HepG2 (cell line): ENCODE data around the gene GJA5. TPM values are rescaled to one million over a fixed set of nuclear protein-coding genes. Genes with fewer than 3 reads are reported as not detected.

Source experiments
- ATAC-seq: fragments of 200-7000 bp; cut with Tn5 transposase; 3 replicates; pipeline ENCODE4 v1.9.1; 2020; ENCODE audit warnings: mild to moderate bottlenecking, moderate library complexity
- BruUV-seq: library from RNA; stranded (reverse); fragments of 400-500 nt; replicated peaks from 2 replicates; lab custom pipeline; 2021; lab: Mats Ljungman, UMichigan
- CTCF ChIA-PET: fragments of 300-600 bp; formaldehyde crosslinking; extraction: SDS; loops from one replicate; lab custom pipeline; 2021; ENCODE audit warnings: low total read pairs, inconsistent platforms, low intra/inter-chr PET ratio; lab: Yijun Ruan, JAX
- POLR2A ChIA-PET: fragments of 350-600 bp; sonication (Branson Sonifier 250); formaldehyde crosslinking; loops from one replicate; lab custom pipeline; 2020; ENCODE audit warnings: antibody characterized with exemption, inconsistent platforms; lab: Yijun Ruan, JAX
- DNase-seq: peaks from one replicate; pipeline ENCODE4 v3.0.0-alpha.2; 2015; ENCODE audit warnings: low spot score
- FAIRE-seq: peaks from 3 replicates; lab custom pipeline; 2011; peaks lifted over from hg19 to GRCh38; lab: Jason Lieb, UNC
- H2AFZ ChIP-seq: one replicate; pipeline ENCODE4 v1.6.1; 2011; ENCODE audit warnings: low read length, inconsistent platforms
- H3K27ac ChIP-seq: fragments of 300-600 bp; 3 replicates; pipeline ENCODE4 v1.8.0; 2011; ENCODE audit warnings: mixed run types, mild to moderate bottlenecking, mixed read lengths, low read length, inconsistent platforms; ENCODE audit not compliant: insufficient read depth; ENCODE audit errors: extremely low read length
- H3K27me3 ChIP-seq, 2 experiments: fragments of 200-600 bp in 1 of 2; 2 replicates in 1 of 2; 3 replicates in 1 of 2; pipeline versions ENCODE4 v1.6.0 to v1.8.0; 2011; ENCODE audit warnings: low read length in 2 of 2, mild to moderate bottlenecking in 2 of 2, moderate library complexity in 2 of 2, inconsistent platforms in 1 of 2; ENCODE audit not compliant: insufficient read depth in 2 of 2, control insufficient read depth in 1 of 2
- H3K36me3 ChIP-seq, 2 experiments: fragments of 200-600 bp in 1 of 2; replicated peaks in 1 of 2; 2 replicates in 1 of 2; 3 replicates in 1 of 2; pipeline versions ENCODE4 v1.5.1 to v1.8.0; 2011; ENCODE audit warnings: low read length in 2 of 2, inconsistent platforms in 1 of 2; ENCODE audit not compliant: insufficient read depth in 2 of 2, control insufficient read depth in 1 of 2
- H3K4me1 ChIP-seq: 2 replicates; pipeline ENCODE4 v1.5.1; 2012; ENCODE audit warnings: low read length, inconsistent platforms; ENCODE audit not compliant: insufficient read depth
- H3K4me2 ChIP-seq: 2 replicates; pipeline ENCODE4 v1.6.0; 2011; ENCODE audit warnings: low read depth, low read length, inconsistent platforms
- H3K4me3 ChIP-seq, 3 experiments: fragments of 200-600 bp in 1 of 3; sonication (generic), shearing (Covaris generic) in 1 of 3; replicated peaks in 1 of 3; 2 replicates each; pipeline ENCODE4 v1.5.1; 2011 to 2016; ENCODE audit warnings: low read length in 3 of 3, inconsistent platforms in 2 of 3, low read depth in 2 of 3, mild to moderate bottlenecking in 2 of 3, control low read depth in 1 of 3, mixed read lengths in 1 of 3; ENCODE audit not compliant: insufficient read depth in 1 of 3
- H3K79me2 ChIP-seq: one replicate; pipeline ENCODE4 v1.6.1; 2011; ENCODE audit warnings: low read length, inconsistent platforms; ENCODE audit not compliant: insufficient read depth
- H3K9ac ChIP-seq: 2 replicates; pipeline ENCODE4 v1.6.0; 2011; ENCODE audit warnings: mild to moderate bottlenecking, low read depth, low read length, inconsistent platforms; ENCODE audit not compliant: insufficient read depth
- H3K9me3 ChIP-seq: 2 replicates; pipeline ENCODE4 v1.5.1; 2012; ENCODE audit warnings: mild to moderate bottlenecking, low read length
- H4K20me1 ChIP-seq: 2 replicates; pipeline ENCODE4 v1.6.0; 2011; ENCODE audit warnings: inconsistent platforms, mild to moderate bottlenecking, low read length, moderate library complexity; ENCODE audit not compliant: insufficient read depth
- CAMTA2 ChIP-seq: sonication (generic); formaldehyde crosslinking; IDR thresholded peaks from 2 replicates; pipeline ENCODE4 v1.4.0; 2020; ENCODE audit warnings: mild to moderate bottlenecking, missing genetic modification reagents, borderline replicate concordance
- DBP ChIP-seq: sonication (generic); formaldehyde crosslinking; IDR thresholded peaks from 2 replicates; pipeline ENCODE4 v1.4.0; 2020; ENCODE audit warnings: missing genetic modification reagents; ENCODE audit errors: not compliant biosample characterization
- FOXA3 ChIP-seq: IDR thresholded peaks from 2 replicates; pipeline ENCODE4 v1.6.1; 2016; ENCODE audit warnings: missing genetic modification reagents, missing compliant biosample characterization
- RERE ChIP-seq: IDR thresholded peaks from 2 replicates; pipeline ENCODE4 v1.6.1; 2016; ENCODE audit warnings: low read depth, missing genetic modification reagents, missing compliant biosample characterization
- YEATS2 ChIP-seq: sonication (generic); formaldehyde crosslinking; IDR thresholded peaks from 2 replicates; pipeline ENCODE4 v1.4.0; 2020; ENCODE audit warnings: missing genetic modification reagents, borderline replicate concordance
- ZNF792 ChIP-seq: IDR thresholded peaks from 2 replicates; pipeline ENCODE4 v1.6.1; 2016
- WGBS: methylation state at CpG from one replicate; pipeline ENCODE4 v1.1.6; 2017; ENCODE audit warnings: low lambda C conversion rate; 5-methylcytosine and 5-hydroxymethylcytosine counted together
- in situ Hi-C: cut with HindIII; loops from 2 replicates; pipeline ENCODE4 v1.10.0; 2017; ENCODE audit warnings: low pct_unique_long_range_greater_than_20kb; ENCODE audit not compliant: extremely low pct_ligation_motif_present
- intact Hi-C: fragments of 100-400 bp; cut with micrococcal nuclease; formaldehyde crosslinking; loops from one replicate; pipeline ENCODE4 v1.10.0; 2022; ENCODE audit not compliant: unreplicated experiment
- polyA plus RNA-seq, 8 experiments: library from polyadenylated mRNA; depleted of rRNA in 3 of 8; stranded (reverse) in 7 of 8; unstranded in 1 of 8; fragments of >200 nt; fragmentation: Illumina TruSeq in 4 of 8; extraction: Trizol in 4 of 8; gene quantifications; 2 replicates each; pipeline versions ENCODE4 v1.2.1 to v1.2.3, GENCODE V29; 2011 to 2016; ENCODE audit warnings: low read depth in 4 of 8, missing spikeins in 1 of 8, mixed read lengths in 1 of 8; ENCODE audit not compliant: insufficient read depth in 1 of 8
- total RNA-seq, 5 experiments: library from RNA; depleted of rRNA; stranded (reverse); fragments of >200 nt; fragmentation: Illumina TruSeq; extraction: Trizol; gene quantifications; 2 replicates each; pipeline ENCODE4 v1.2.3, GENCODE V29; 2016; ENCODE audit warnings: low read depth in 1 of 5

The GJA5 gene
- total and polyA plus RNA-seq, 2 of the 13 experiments (the other 11 are each of a cell fraction or from before 2014, with no cell fraction given), result not detected

- in situ Hi-C loops, result no loop called here
- Histone ChIP-seq H3K79me2 (no peaks in the 10 kb centered on the region), H2AFZ (no peak overlapping the region), H3K9me3 (no peaks in the 10 kb centered on the region), H3K4me1 (no peaks in the 10 kb centered on the region), H3K27ac (no peak overlapping the region), H3K27me3 (peaks cover 3 to 25% of the 10 kb centered on the region in 2 experiments; a peak in 3 of 5 replicates), H3K36me3 (no peaks in the 10 kb centered on the region), H3K9ac (no peak overlapping the region), H4K20me1 (no peaks in the 10 kb centered on the region), H3K4me2 (no peak overlapping the region), H3K4me3 (no peak overlapping the region)
- ChIA-PET POLR2A (no interaction called here), CTCF (no interaction called here)
- 18% methylated on average over 10 of the region's 10 CpGs for WGBS
- no TSS peak for BruUV-seq
- FAIRE-seq, result no peak
- ATAC-seq, result no peak
- no peak for TF ChIP-seq YEATS2 (CRISPR knock-in tag)
- TF ChIP-seq DBP (CRISPR knock-in tag), result no peak
- TF ChIP-seq RERE, result no peak
- TF ChIP-seq FOXA3 (CRISPR knock-in tag), result no peak
- no peak for TF ChIP-seq CAMTA2 (CRISPR knock-in tag)
- no peak for TF ChIP-seq ZNF792 (CRISPR knock-in tag)
- no peak for DNase-seq
- intact Hi-C loops, result no loop called here
These were observed 11.1 kb upstream of the GJA5 start for GRCh38 chr1:147771226-147772125.
